GM06990 (cell line): ENCODE results near the gene INTS2.

ENCODE experiments used
- DNase-seq: peaks from one replicate; pipeline ENCODE4 v3.0.0-alpha.2; 2011; ENCODE audit not compliant: insufficient read length; ENCODE audit errors: extremely low read depth
- H3K27me3 ChIP-seq: replicated peaks from 2 replicates; pipeline ENCODE4 v1.6.0; 2011; ENCODE audit warnings: low read length; ENCODE audit not compliant: control insufficient read depth, insufficient read depth
- H3K36me3 ChIP-seq: 2 replicates; pipeline ENCODE4 v1.5.1; 2011; ENCODE audit warnings: low read length; ENCODE audit not compliant: control insufficient read depth, insufficient read depth
- H3K4me3 ChIP-seq: replicated peaks from 2 replicates; pipeline ENCODE4 v1.5.1; 2011; ENCODE audit warnings: low read depth, mild to moderate bottlenecking, control low read depth, low read length
- CTCF ChIP-seq: IDR thresholded peaks from 2 replicates; pipeline ENCODE4 v1.5.1; 2011; ENCODE audit warnings: low read length, control low read depth, mild to moderate bottlenecking, inconsistent platforms; ENCODE audit not compliant: insufficient read depth, poor library complexity, severe bottlenecking

The INTS2 gene

GRCh38 chr17:61836266-61837174, 91.3 kb downstream of the INTS2 start:
- Histone ChIP-seq H3K36me3 (no peaks in the 10 kb centered on the region), H3K27me3 (no peaks in the 10 kb centered on the region), H3K4me3 (no peak overlapping the region)
- TF ChIP-seq CTCF, result no peak
- no peak for DNase-seq

- no peaks in the 10 kb centered on the region for H3K27me3 ChIP-seq
- no peak for DNase-seq
- TF ChIP-seq CTCF, result no peak
- H3K4me3 ChIP-seq, result no peak overlapping the region
- no peaks in the 10 kb centered on the region for H3K36me3 ChIP-seq
These were observed 92.2 kb downstream of the INTS2 start for GRCh38 chr17:61835606-61836005.

GRCh38 chr17:61834610-61835009, 93.2 kb downstream of the INTS2 start:
- TF ChIP-seq CTCF, result no peak
- no peak for DNase-seq
- H3K4me3 ChIP-seq, result no peak overlapping the region
- no peaks in the 10 kb centered on the region for H3K27me3 ChIP-seq
- no peaks in the 10 kb centered on the region for H3K36me3 ChIP-seq

GRCh38 chr17:61833536-61834193, 94.1 kb downstream of the INTS2 start:
- H3K36me3 ChIP-seq, result no peaks in the 10 kb centered on the region
- no peak for DNase-seq
- no peak overlapping the region for H3K4me3 ChIP-seq
- TF ChIP-seq CTCF, result no peak
- H3K27me3 ChIP-seq, result no peaks in the 10 kb centered on the region

- Histone ChIP-seq H3K4me3 (no peak overlapping the region), H3K27me3 (no peaks in the 10 kb centered on the region), H3K36me3 (no peaks in the 10 kb centered on the region)
- DNase-seq, result no peak
- no peak for TF ChIP-seq CTCF
These were observed 95.3 kb downstream of the INTS2 start for GRCh38 chr17:61832463-61832862.
